HepG2 (cell line): Measurements from ENCODE around the gene CCNYL1.

Experiments
- CTCF ChIP-seq: sonication (generic); formaldehyde crosslinking; IDR thresholded peaks from 2 replicates; pipeline ENCODE4 v1.5.0; 2020; ENCODE audit warnings: mild to moderate bottlenecking, missing genetic modification reagents, moderate library complexity
- ETV6 ChIP-seq: sonication (generic); formaldehyde crosslinking; conservative IDR thresholded peaks from 2 replicates; pipeline ENCODE4 v1.4.0; 2020; ENCODE audit warnings: missing genetic modification reagents
- HINFP ChIP-seq: sonication (generic); formaldehyde crosslinking; IDR thresholded peaks from 2 replicates; pipeline ENCODE4 v1.4.0; 2020; ENCODE audit warnings: low read depth, mild to moderate bottlenecking, missing genetic modification reagents
- HNRNPK ChIP-seq: fragments of 200-400 bp; formaldehyde crosslinking; IDR thresholded peaks from 2 replicates; pipeline ENCODE4 v1.6.1; 2018; ENCODE audit warnings: low read length, low read depth, moderate library complexity, mild to moderate bottlenecking; ENCODE audit not compliant: poor library complexity, severe bottlenecking
- MATR3 ChIP-seq: sonication (generic); formaldehyde crosslinking; IDR thresholded peaks from 2 replicates; pipeline ENCODE4 v1.4.0; 2020; ENCODE audit warnings: missing genetic modification reagents
- MAX ChIP-seq: IDR thresholded peaks from 2 replicates; pipeline ENCODE4 v1.6.1; 2012; ENCODE audit warnings: inconsistent platforms
- PAXIP1 ChIP-seq: sonication (generic); formaldehyde crosslinking; conservative IDR thresholded peaks from 2 replicates; pipeline ENCODE4 v1.4.0; 2020; ENCODE audit warnings: mild to moderate bottlenecking, missing genetic modification reagents, moderate library complexity
- POLR2A ChIP-seq, 2 experiments: IDR thresholded peaks; 2 replicates each; pipeline ENCODE4 v1.6.1; 2011; ENCODE audit warnings: low read depth in 2 of 2, low read length in 2 of 2, mild to moderate bottlenecking in 1 of 2, moderate library complexity in 1 of 2; ENCODE audit not compliant: insufficient read depth in 1 of 2
- POLR2AphosphoS5 ChIP-seq: IDR thresholded peaks from 2 replicates; pipeline ENCODE4 v1.6.1; 2012; ENCODE audit warnings: low read depth, low read length
- RBM39 ChIP-seq: fragments of 200-400 bp; formaldehyde crosslinking; IDR thresholded peaks from one replicate; pipeline ENCODE4 v1.6.1; 2018; ENCODE audit warnings: antibody characterized with exemption, mild to moderate bottlenecking, low read depth, low read length; ENCODE audit not compliant: poor library complexity, severe bottlenecking
- SMAD1 ChIP-seq: sonication (generic); formaldehyde crosslinking; IDR thresholded peaks from 2 replicates; pipeline ENCODE4 v1.4.0; 2020; ENCODE audit warnings: missing genetic modification reagents, low read depth, mild to moderate bottlenecking, borderline replicate concordance
- SP1 ChIP-seq, 2 experiments: fragments of 450-650 bp in 1 of 2; sonication (generic) in 1 of 2; formaldehyde crosslinking in 1 of 2; IDR thresholded peaks; 2 replicates each; pipeline versions ENCODE4 v1.4.0 to v1.6.1; 2016 to 2020; ENCODE audit warnings: missing genetic modification reagents in 1 of 2
- TFDP2 ChIP-seq: sonication (generic); formaldehyde crosslinking; IDR thresholded peaks from 2 replicates; pipeline ENCODE4 v1.4.0; 2020; ENCODE audit warnings: missing genetic modification reagents
- ZNF274 ChIP-seq: sonication (generic); formaldehyde crosslinking; IDR thresholded peaks from 2 replicates; pipeline ENCODE4 v1.5.1; 2020; ENCODE audit warnings: mild to moderate bottlenecking, missing genetic modification reagents

- TF ChIP-seq CTCF (CRISPR knock-in tag): no peak
- no peak for TF ChIP-seq MAX
- no peak for TF ChIP-seq HINFP (CRISPR knock-in tag)
- TF ChIP-seq POLR2AphosphoS5: no peak
- no peak for TF ChIP-seq ZNF274 (CRISPR knock-in tag)
- no peak for TF ChIP-seq TFDP2
- no peak for TF ChIP-seq HNRNPK
- no peak for TF ChIP-seq SP1 (IDR thresholded peaks at IDR 0.05)
- TF ChIP-seq SP1 (CRISPR knock-in tag; IDR thresholded peaks at IDR 0.05): no peak
- no peak; a peak in 1 of 4 replicates for TF ChIP-seq POLR2A (IDR thresholded peaks at IDR 0.05; ENCODE audit: insufficient read depth in 1 of 2, low read depth in 2 of 2, low read length in 2 of 2)
- TF ChIP-seq SMAD1 (CRISPR knock-in tag): no peak
- no peak for TF ChIP-seq RBM39
- no peak for TF ChIP-seq ETV6 (CRISPR knock-in tag)
- TF ChIP-seq PAXIP1 (CRISPR knock-in tag): no peak
- no peak for TF ChIP-seq MATR3 (CRISPR knock-in tag)
These were observed 57.6 kb downstream of the CCNYL1 start for GRCh38 chr2:207768866-207769596.
